ENCODE data around the gene CFAP70.

Gene CFAP70

DNA sequence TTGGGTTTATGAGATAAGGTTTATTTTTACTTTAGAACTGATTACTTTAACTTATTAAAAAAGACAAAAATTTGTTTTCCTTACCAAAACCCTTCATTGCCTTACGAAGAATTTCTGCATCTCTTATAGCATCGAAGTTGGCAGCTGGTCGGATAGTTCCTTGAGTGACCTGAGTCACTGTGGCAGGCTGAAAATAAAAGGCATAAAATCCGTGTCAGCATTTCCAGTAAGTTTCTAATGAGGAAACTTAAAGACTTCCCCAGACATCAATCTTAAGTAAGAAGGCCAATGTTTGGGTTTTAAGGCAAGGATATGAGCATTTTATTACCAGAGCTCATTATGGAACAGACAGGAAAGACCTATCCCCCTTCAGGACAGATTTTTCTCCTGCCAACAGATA, 29.6 kb upstream of the CFAP70 start:
- no peak overlapping the region for H3K4me3 ChIP-seq (ENCODE audit: low read length in 2 of 2)
- H3K36me3 ChIP-seq (ENCODE audit: control insufficient read depth in 2 of 2, insufficient read depth in 2 of 2, low read length in 2 of 2): peaks cover 41 to 56% of the 10 kb centered on the region in 2 donors
- no peaks in the 10 kb centered on the region for H3K4me1 ChIP-seq (ENCODE audit: control insufficient read depth in 2 of 2, insufficient read depth in 2 of 2, low read length in 2 of 2)
- no peaks in the 10 kb centered on the region for H3K27me3 ChIP-seq (ENCODE audit: control insufficient read depth in 2 of 2, insufficient read depth in 2 of 2, low read length in 2 of 2)
- H3K9ac ChIP-seq (ENCODE audit: low read depth in 1 of 2, low read length in 2 of 2): no peak overlapping the region
- H3K27ac ChIP-seq (ENCODE audit: low read depth in 2 of 2, low read length in 2 of 2): no peak overlapping the region
- H3K9me3 ChIP-seq (ENCODE audit: control insufficient read depth in 2 of 2, low read length in 2 of 2): no peaks in the 10 kb centered on the region

- no peaks in the 10 kb centered on the region for H3K4me1 ChIP-seq (ENCODE audit: control insufficient read depth in 2 of 2, insufficient read depth in 2 of 2, low read length in 2 of 2)
- H3K4me3 ChIP-seq (ENCODE audit: low read length in 2 of 2): no peak overlapping the region
- no peak overlapping the region for H3K9ac ChIP-seq (ENCODE audit: low read depth in 1 of 2, low read length in 2 of 2)
- no peaks in the 10 kb centered on the region for H3K9me3 ChIP-seq (ENCODE audit: control insufficient read depth in 2 of 2, low read length in 2 of 2)
- no peaks in the 10 kb centered on the region for H3K27me3 ChIP-seq (ENCODE audit: control insufficient read depth in 2 of 2, insufficient read depth in 2 of 2, low read length in 2 of 2)
- no peak overlapping the region for H3K27ac ChIP-seq (ENCODE audit: low read depth in 2 of 2, low read length in 2 of 2)
- peaks cover 54 to 70% of the 10 kb centered on the region in 2 donors for H3K36me3 ChIP-seq (ENCODE audit: control insufficient read depth in 2 of 2, insufficient read depth in 2 of 2, low read length in 2 of 2)
Observed at GRCh38 chr10:73386583-73386982, 27.9 kb upstream of the CFAP70 start.

- no peaks in the 10 kb centered on the region for H3K9me3 ChIP-seq (ENCODE audit: control insufficient read depth in 2 of 2, low read length in 2 of 2)
- H3K4me1 ChIP-seq (ENCODE audit: control insufficient read depth in 2 of 2, insufficient read depth in 2 of 2, low read length in 2 of 2): no peaks in the 10 kb centered on the region
- no peak overlapping the region for H3K9ac ChIP-seq (ENCODE audit: low read depth in 1 of 2, low read length in 2 of 2)
- no peaks in the 10 kb centered on the region for H3K27me3 ChIP-seq (ENCODE audit: control insufficient read depth in 2 of 2, insufficient read depth in 2 of 2, low read length in 2 of 2)
- no peak overlapping the region for H3K4me3 ChIP-seq (ENCODE audit: low read length in 2 of 2)
- H3K36me3 ChIP-seq (ENCODE audit: control insufficient read depth in 2 of 2, insufficient read depth in 2 of 2, low read length in 2 of 2): peaks cover 54 to 70% of the 10 kb centered on the region in 2 donors
- no peak overlapping the region for H3K27ac ChIP-seq (ENCODE audit: low read depth in 2 of 2, low read length in 2 of 2)
Observed at GRCh38 chr10:73379064-73379748, 20.5 kb upstream of the CFAP70 start.

DNA sequence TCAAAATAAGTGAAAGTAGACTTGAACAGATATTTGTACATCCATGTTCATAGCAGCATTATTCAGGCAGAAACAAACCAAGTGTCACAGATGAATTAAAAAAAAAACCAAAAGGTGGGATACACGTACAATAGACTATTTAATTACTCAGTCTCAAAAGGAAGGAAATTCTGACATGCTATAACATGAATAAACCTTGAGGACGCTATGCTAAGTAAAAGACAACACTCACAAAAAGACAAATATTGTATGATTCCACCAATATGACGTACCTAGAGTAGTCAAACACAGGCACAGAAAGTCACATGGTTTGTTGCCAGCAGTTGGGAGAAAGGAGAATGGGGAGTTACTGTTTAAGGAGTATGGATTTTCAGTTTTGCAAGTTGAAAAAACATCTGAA, 18.0 kb upstream of the CFAP70 start:
- Histone ChIP-seq H3K4me1 (ENCODE audit: control insufficient read depth in 2 of 2, insufficient read depth in 2 of 2, low read length in 2 of 2) (no peaks in the 10 kb centered on the region), H3K9ac (ENCODE audit: low read depth in 1 of 2, low read length in 2 of 2) (no peak overlapping the region), H3K36me3 (ENCODE audit: control insufficient read depth in 2 of 2, insufficient read depth in 2 of 2, low read length in 2 of 2) (peaks cover 39 to 54% of the 10 kb centered on the region in 2 donors), H3K9me3 (ENCODE audit: control insufficient read depth in 2 of 2, low read length in 2 of 2) (no peaks in the 10 kb centered on the region), H3K4me3 (ENCODE audit: low read length in 2 of 2) (no peak overlapping the region), H3K27ac (ENCODE audit: low read depth in 2 of 2, low read length in 2 of 2) (no peak overlapping the region), H3K27me3 (ENCODE audit: control insufficient read depth in 2 of 2, insufficient read depth in 2 of 2, low read length in 2 of 2) (no peaks in the 10 kb centered on the region)

DNA sequence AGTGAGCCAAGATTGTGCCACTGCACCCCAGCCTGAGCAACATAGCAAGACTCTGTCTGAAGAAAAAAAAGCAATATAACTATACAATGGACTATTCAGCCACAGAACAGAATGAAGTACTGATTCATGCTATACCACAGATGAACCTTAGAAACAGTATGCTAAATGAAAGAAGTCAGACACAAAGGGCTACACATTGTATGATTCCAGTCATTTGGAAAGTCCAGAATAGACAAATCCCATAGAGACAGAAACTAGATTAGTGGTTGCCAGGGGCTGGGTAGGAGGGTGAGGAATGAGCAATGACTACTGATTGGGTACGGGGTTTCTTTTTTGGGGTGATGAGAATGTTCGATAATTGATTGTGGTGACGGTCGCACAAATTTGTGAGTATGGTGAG, 9.6 kb upstream of the CFAP70 start:
- Histone ChIP-seq H3K4me1 (ENCODE audit: control insufficient read depth in 2 of 2, insufficient read depth in 2 of 2, low read length in 2 of 2) (no peaks in the 10 kb centered on the region), H3K27ac (ENCODE audit: low read depth in 2 of 2, low read length in 2 of 2) (no peak overlapping the region), H3K9me3 (ENCODE audit: control insufficient read depth in 2 of 2, low read length in 2 of 2) (no peaks in the 10 kb centered on the region), H3K27me3 (ENCODE audit: control insufficient read depth in 2 of 2, insufficient read depth in 2 of 2, low read length in 2 of 2) (no peaks in the 10 kb centered on the region), H3K36me3 (ENCODE audit: control insufficient read depth in 2 of 2, insufficient read depth in 2 of 2, low read length in 2 of 2) (peaks cover 5 to 16% of the 10 kb centered on the region in 2 donors), H3K9ac (ENCODE audit: low read depth in 1 of 2, low read length in 2 of 2) (no peak overlapping the region), H3K4me3 (ENCODE audit: low read length in 2 of 2) (no peak overlapping the region)

DNA sequence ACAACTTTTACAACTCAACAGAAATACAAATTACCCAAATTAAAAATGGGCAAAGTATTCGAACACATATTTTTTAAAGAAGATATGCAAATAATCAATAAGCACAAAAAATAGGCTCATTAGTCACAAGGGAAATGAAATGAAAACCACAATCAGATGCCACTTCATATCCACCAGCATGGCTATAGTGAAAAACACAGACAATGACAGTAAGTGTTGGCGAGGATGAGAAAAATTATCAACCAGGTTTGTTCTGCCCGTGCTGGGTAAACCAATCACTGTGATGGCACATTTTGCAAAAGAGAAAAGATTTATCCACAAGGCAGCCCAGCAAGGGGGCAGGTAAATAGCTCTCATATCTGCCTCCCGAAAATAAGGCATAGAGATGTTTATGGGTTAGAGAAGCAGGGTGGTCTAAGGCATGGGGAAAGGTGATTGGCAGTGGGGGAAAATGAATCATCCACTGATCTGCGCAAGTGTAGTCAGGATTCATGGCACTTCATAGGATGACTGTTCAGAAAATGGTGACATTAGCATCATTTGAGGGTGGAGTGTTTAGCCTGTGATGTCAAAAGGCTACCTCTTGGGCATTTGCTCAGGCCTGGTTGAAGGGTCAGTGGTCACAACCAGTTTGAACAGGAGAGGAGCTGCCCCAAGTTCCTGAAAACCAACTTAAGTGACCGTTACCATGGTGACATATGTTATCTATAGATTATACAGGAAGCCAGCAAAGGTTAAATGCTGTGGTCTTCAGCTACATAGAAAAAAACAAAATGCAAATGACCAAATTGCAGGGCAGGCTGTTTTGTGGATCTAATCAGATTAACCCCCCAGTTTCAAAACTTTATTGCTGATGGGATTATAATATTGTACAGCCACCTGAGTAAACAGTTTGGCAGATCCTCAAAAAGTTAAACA, 8.0 kb upstream of the CFAP70 start:
- no peaks in the 10 kb centered on the region for H3K9me3 ChIP-seq (ENCODE audit: control insufficient read depth in 2 of 2, low read length in 2 of 2)
- no peak overlapping the region for H3K4me3 ChIP-seq (ENCODE audit: low read length in 2 of 2)
- H3K36me3 ChIP-seq (ENCODE audit: control insufficient read depth in 2 of 2, insufficient read depth in 2 of 2, low read length in 2 of 2): peaks cover 1 to 16% of the 10 kb centered on the region in 2 donors
- no peaks in the 10 kb centered on the region for H3K27me3 ChIP-seq (ENCODE audit: control insufficient read depth in 2 of 2, insufficient read depth in 2 of 2, low read length in 2 of 2)
- no peak overlapping the region for H3K27ac ChIP-seq (ENCODE audit: low read depth in 2 of 2, low read length in 2 of 2)
- H3K9ac ChIP-seq (ENCODE audit: low read depth in 1 of 2, low read length in 2 of 2): no peak overlapping the region
- H3K4me1 ChIP-seq (ENCODE audit: control insufficient read depth in 2 of 2, insufficient read depth in 2 of 2, low read length in 2 of 2): no peaks in the 10 kb centered on the region

GRCh38 chr10:73364964-73365363, 6.3 kb upstream of the CFAP70 start:
- Histone ChIP-seq H3K9me3 (ENCODE audit: control insufficient read depth in 2 of 2, low read length in 2 of 2) (no peaks in the 10 kb centered on the region), H3K36me3 (ENCODE audit: control insufficient read depth in 2 of 2, insufficient read depth in 2 of 2, low read length in 2 of 2) (peaks cover 0 to 15% of the 10 kb centered on the region in 2 donors), H3K9ac (ENCODE audit: low read depth in 1 of 2, low read length in 2 of 2) (no peak overlapping the region), H3K4me3 (ENCODE audit: low read length in 2 of 2) (no peak overlapping the region), H3K4me1 (ENCODE audit: control insufficient read depth in 2 of 2, insufficient read depth in 2 of 2, low read length in 2 of 2) (no peaks in the 10 kb centered on the region), H3K27ac (ENCODE audit: low read depth in 2 of 2, low read length in 2 of 2) (no peak overlapping the region), H3K27me3 (ENCODE audit: control insufficient read depth in 2 of 2, insufficient read depth in 2 of 2, low read length in 2 of 2) (no peaks in the 10 kb centered on the region)

DNA sequence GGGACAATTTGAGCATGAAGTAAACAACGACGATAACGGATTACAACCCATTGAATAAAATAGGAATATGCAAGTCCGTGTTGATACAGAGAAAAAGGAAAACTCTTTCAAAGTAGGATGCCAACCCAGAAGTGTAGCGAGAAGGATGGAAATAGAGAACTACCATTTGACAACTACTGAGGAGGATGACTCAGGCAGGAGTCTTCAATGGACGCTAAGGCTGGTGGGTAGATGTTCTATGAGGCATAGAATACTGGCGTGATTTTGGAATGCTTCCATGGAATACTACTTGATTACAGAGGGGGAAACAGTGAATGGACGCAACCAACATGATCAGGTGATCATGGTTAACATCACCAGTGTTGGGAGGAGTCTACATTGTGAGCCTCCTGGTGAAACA, 828 bp upstream of the CFAP70 start:
- H3K4me1 ChIP-seq (ENCODE audit: control insufficient read depth in 2 of 2, insufficient read depth in 2 of 2, low read length in 2 of 2): peaks cover 2 to 4% of the 10 kb centered on the region in 2 donors
- no peaks in the 10 kb centered on the region for H3K9me3 ChIP-seq (ENCODE audit: control insufficient read depth in 2 of 2, low read length in 2 of 2)
- no peaks in the 10 kb centered on the region for H3K27me3 ChIP-seq (ENCODE audit: control insufficient read depth in 2 of 2, insufficient read depth in 2 of 2, low read length in 2 of 2)
- H3K9ac ChIP-seq (ENCODE audit: low read depth in 1 of 2, low read length in 2 of 2): no peak overlapping the region
- H3K4me3 ChIP-seq (ENCODE audit: low read length in 2 of 2): no peak overlapping the region
- no peak overlapping the region for H3K27ac ChIP-seq (ENCODE audit: low read depth in 2 of 2, low read length in 2 of 2)
- H3K36me3 ChIP-seq (ENCODE audit: control insufficient read depth in 2 of 2, insufficient read depth in 2 of 2, low read length in 2 of 2): no peaks in the 10 kb centered on the region

DNA sequence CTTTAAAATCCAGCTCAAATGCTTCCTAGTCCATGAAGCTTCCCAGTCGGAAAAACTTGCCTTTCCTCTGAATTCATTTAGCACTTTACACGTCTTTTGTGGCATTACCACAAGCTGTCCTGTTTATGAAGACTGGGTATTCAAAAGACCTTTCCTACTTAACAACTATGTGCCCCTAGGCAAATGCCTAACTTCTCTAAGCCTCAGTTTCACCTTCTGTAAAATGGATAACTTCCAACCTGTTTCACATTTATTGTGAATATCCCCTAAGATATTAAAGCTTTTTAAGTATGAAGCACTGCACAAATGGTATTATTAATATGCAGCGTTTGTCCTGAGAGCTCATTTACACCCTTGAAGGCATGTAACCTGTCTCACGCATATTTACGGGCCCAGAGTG, 843 bp downstream of the CFAP70 start:
- Histone ChIP-seq H3K4me1 (ENCODE audit: control insufficient read depth in 2 of 2, insufficient read depth in 2 of 2, low read length in 2 of 2) (peaks cover 2 to 4% of the 10 kb centered on the region in 2 donors), H3K9ac (ENCODE audit: low read depth in 1 of 2, low read length in 2 of 2) (peak overlapping the region; percentile 58 to 85), H3K27ac (ENCODE audit: low read depth in 2 of 2, low read length in 2 of 2) (no peak overlapping the region)

DNA sequence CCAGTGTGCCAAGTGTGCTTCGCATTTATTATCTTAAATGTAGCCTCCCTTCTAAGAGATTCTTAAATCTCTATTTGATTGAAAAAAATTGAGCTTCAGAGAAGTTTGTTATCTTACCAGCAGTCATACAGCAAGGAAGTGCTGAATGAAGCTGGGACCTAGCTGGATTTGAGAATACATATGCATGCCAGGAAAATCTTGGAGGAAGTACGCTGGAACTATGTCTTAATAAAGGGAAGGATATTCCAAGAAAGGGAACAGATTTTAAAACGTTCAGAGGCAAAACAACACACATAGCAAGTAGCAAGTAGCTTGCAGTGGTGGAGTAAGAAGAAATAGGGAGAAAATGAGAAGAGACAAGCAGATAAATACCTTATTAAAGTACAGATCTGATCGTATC, 1.5 kb downstream of the CFAP70 start:
- no peaks in the 10 kb centered on the region for H3K27me3 ChIP-seq (ENCODE audit: control insufficient read depth in 2 of 2, insufficient read depth in 2 of 2, low read length in 2 of 2)
- H3K4me1 ChIP-seq (ENCODE audit: control insufficient read depth in 2 of 2, insufficient read depth in 2 of 2, low read length in 2 of 2): peaks cover 2 to 4% of the 10 kb centered on the region in 2 donors
- no peaks in the 10 kb centered on the region for H3K9me3 ChIP-seq (ENCODE audit: control insufficient read depth in 2 of 2, low read length in 2 of 2)
- H3K9ac ChIP-seq (ENCODE audit: low read depth in 1 of 2, low read length in 2 of 2): peak overlapping the region in 1 of 2 donors; percentile 15
- no peak overlapping the region for H3K27ac ChIP-seq (ENCODE audit: low read depth in 2 of 2, low read length in 2 of 2)
- no peak overlapping the region for H3K4me3 ChIP-seq (ENCODE audit: low read length in 2 of 2)
- no peaks in the 10 kb centered on the region for H3K36me3 ChIP-seq (ENCODE audit: control insufficient read depth in 2 of 2, insufficient read depth in 2 of 2, low read length in 2 of 2)

More for the DNA sequence above, 843 bp downstream of the CFAP70 start:
- H3K36me3 ChIP-seq (ENCODE audit: control insufficient read depth in 2 of 2, insufficient read depth in 2 of 2, low read length in 2 of 2): no peaks in the 10 kb centered on the region
- no peaks in the 10 kb centered on the region for H3K27me3 ChIP-seq (ENCODE audit: control insufficient read depth in 2 of 2, insufficient read depth in 2 of 2, low read length in 2 of 2)
- peak overlapping the region; percentile 85 to 93 for H3K4me3 ChIP-seq (ENCODE audit: low read length in 2 of 2)
- no peaks in the 10 kb centered on the region for H3K9me3 ChIP-seq (ENCODE audit: control insufficient read depth in 2 of 2, low read length in 2 of 2)
